H1 (cell line): ENCODE measurements around the gene ZNF263. TPM values are rescaled to one million over a fixed set of nuclear protein-coding genes. Genes with fewer than 3 reads are reported as not detected.

ENCODE experiments used
- CTCF ChIA-PET: fragments of 300-600 bp; sonication (Branson Sonifier 250); formaldehyde crosslinking; loops from one replicate; lab custom pipeline; 2021; ENCODE audit not compliant: partially characterized antibody; lab: Charles Lee
- POLR2A ChIA-PET: fragments of 300-600 bp; sonication (Branson Sonifier 250); formaldehyde crosslinking; loops from one replicate; lab custom pipeline; 2021; ENCODE audit warnings: inconsistent platforms; ENCODE audit not compliant: partially characterized antibody; lab: Charles Lee
- DNase-seq, 2 experiments: peaks; one replicate each; pipeline versions ENCODE4 v3.0.0 to v3.0.0-alpha.2; 2010 to 2022; ENCODE audit warnings: low spot score in 2 of 2, low read depth in 1 of 2, mixed read lengths in 1 of 2
- FAIRE-seq: peaks from 2 replicates; lab custom pipeline; 2011; peaks lifted over from hg19 to GRCh38; lab: Jason Lieb, UNC
- H2AFZ ChIP-seq: 2 replicates; pipeline ENCODE4 v1.8.1; 2012; ENCODE audit warnings: low read length, inconsistent platforms
- H2AK5ac ChIP-seq: 2 replicates; pipeline ENCODE4 v1.6.1; 2013; ENCODE audit warnings: low read depth, low read length
- H2BK120ac ChIP-seq: replicated peaks from 2 replicates; pipeline ENCODE3; 2013; ENCODE audit warnings: low read depth, low read length, inconsistent platforms
- H2BK12ac ChIP-seq: 2 replicates; pipeline ENCODE4 v1.6.1; 2013; ENCODE audit warnings: low read depth, low read length
- H2BK15ac ChIP-seq: 2 replicates; pipeline ENCODE4 v1.6.1; 2013; ENCODE audit warnings: low read length
- H2BK20ac ChIP-seq: 2 replicates; pipeline ENCODE4 v1.6.1; 2013; ENCODE audit warnings: low read length
- H2BK5ac ChIP-seq: 2 replicates; pipeline ENCODE4 v1.6.1; 2013; ENCODE audit warnings: low read depth, low read length
- H3K14ac ChIP-seq: 2 replicates; pipeline ENCODE4 v1.6.1; 2013; ENCODE audit warnings: inconsistent platforms; ENCODE audit not compliant: insufficient read length
- H3K18ac ChIP-seq: 2 replicates; pipeline ENCODE4 v1.6.1; 2013; ENCODE audit warnings: low read length; ENCODE audit errors: extremely low read depth
- H3K23ac ChIP-seq: 2 replicates; pipeline ENCODE4 v1.6.1; 2013; ENCODE audit warnings: inconsistent platforms; ENCODE audit not compliant: insufficient read length
- H3K23me2 ChIP-seq: 2 replicates; pipeline ENCODE4 v1.6.1; 2013; ENCODE audit warnings: low read depth, low read length
- H3K27ac ChIP-seq: 2 replicates; pipeline ENCODE4 v1.6.1; 2011; ENCODE audit warnings: low read depth, low read length, inconsistent platforms
- H3K27me3 ChIP-seq, 4 experiments: replicated peaks in 1 of 4; 1 replicate in 1 of 4; 2 replicates in 3 of 4; pipeline versions ENCODE4 v1.6.1 to v1.8.1; 2011 to 2013; ENCODE audit warnings: low read length in 3 of 4, mild to moderate bottlenecking in 3 of 4, inconsistent platforms in 2 of 4, mixed read lengths in 2 of 4, moderate library complexity in 1 of 4; ENCODE audit not compliant: control insufficient read depth in 3 of 4, insufficient read depth in 3 of 4; ENCODE audit errors: extremely low read depth in 1 of 4
- H3K36me3 ChIP-seq, 4 experiments: 2 replicates each; pipeline versions ENCODE4 v1.6.1 to v1.8.1; 2011 to 2013; ENCODE audit warnings: mild to moderate bottlenecking in 4 of 4, low read length in 3 of 4, moderate library complexity in 2 of 4, control low read depth in 1 of 4, inconsistent platforms in 1 of 4; ENCODE audit not compliant: insufficient read depth in 4 of 4, control insufficient read depth in 2 of 4
- H3K4ac ChIP-seq: replicated peaks from 2 replicates; pipeline ENCODE3; 2013; ENCODE audit warnings: low read length, low read depth, mixed read lengths, inconsistent platforms; ENCODE audit not compliant: insufficient read length
- H3K4me1 ChIP-seq, 4 experiments: replicated peaks in 1 of 4; 1 replicate in 1 of 4; 2 replicates in 3 of 4; pipeline versions ENCODE4 v1.6.1 to v1.8.1; 2011 to 2013; ENCODE audit warnings: low read length in 3 of 4, inconsistent platforms in 2 of 4, mixed read lengths in 1 of 4; ENCODE audit not compliant: insufficient read depth in 4 of 4, control insufficient read depth in 3 of 4
- H3K4me2 ChIP-seq, 2 experiments: 2 replicates each; pipeline versions ENCODE4 v1.6.1 to v1.8.1; 2011 to 2013; ENCODE audit warnings: low read depth in 2 of 2, low read length in 2 of 2, control low read depth in 1 of 2, inconsistent platforms in 1 of 2, mild to moderate bottlenecking in 1 of 2; ENCODE audit not compliant: insufficient read depth in 1 of 2
- H3K4me3 ChIP-seq, 4 experiments: fragments of 200-600, 300-600 bp in 1 of 4; sonication (generic), shearing (Covaris generic), sonication (Bioruptor Twin) in 1 of 4; 2 replicates each; pipeline versions ENCODE4 v1.5.1 to v1.8.1; 2011 to 2016; ENCODE audit warnings: low read length in 4 of 4, low read depth in 3 of 4, control low read depth in 2 of 4, inconsistent platforms in 2 of 4, mild to moderate bottlenecking in 2 of 4, mixed read lengths in 1 of 4, moderate library complexity in 1 of 4; ENCODE audit not compliant: insufficient read depth in 2 of 4; ENCODE audit errors: extremely low read depth in 1 of 4
- H3K56ac ChIP-seq: replicated peaks from 2 replicates; pipeline ENCODE3; 2013; ENCODE audit warnings: low read depth, mild to moderate bottlenecking, mixed read lengths, low read length, inconsistent platforms; ENCODE audit not compliant: insufficient read length
- H3K79me1 ChIP-seq: 2 replicates; pipeline ENCODE4 v1.6.1; 2013; ENCODE audit warnings: low read depth, low read length, control low read depth
- H3K79me2 ChIP-seq, 2 experiments: 2 replicates each; pipeline versions ENCODE4 v1.6.1 to v1.8.1; 2012 to 2013; ENCODE audit warnings: low read length in 2 of 2, mild to moderate bottlenecking in 2 of 2, inconsistent platforms in 1 of 2; ENCODE audit not compliant: insufficient read depth in 2 of 2, control insufficient read depth in 1 of 2
- H3K9ac ChIP-seq, 4 experiments: replicated peaks in 1 of 4; 1 replicate in 1 of 4; 2 replicates in 3 of 4; pipeline versions ENCODE4 v1.6.1 to v1.8.1; 2011 to 2013; ENCODE audit warnings: low read depth in 3 of 4, low read length in 3 of 4, control low read depth in 2 of 4, mild to moderate bottlenecking in 2 of 4, moderate library complexity in 2 of 4, inconsistent platforms in 1 of 4; ENCODE audit errors: extremely low read depth in 1 of 4
- H3K9me3 ChIP-seq, 2 experiments: 2 replicates each; pipeline versions ENCODE4 v1.6.1 to v1.8.1; 2012 to 2013; ENCODE audit warnings: mild to moderate bottlenecking in 2 of 2, moderate library complexity in 2 of 2, control low read depth in 1 of 2, inconsistent platforms in 1 of 2, low read depth in 1 of 2, low read length in 1 of 2, mixed read lengths in 1 of 2; ENCODE audit not compliant: insufficient read depth in 2 of 2
- H4K20me1 ChIP-seq, 2 experiments: replicated peaks in 1 of 2; 2 replicates each; pipeline versions ENCODE3 to v1.8.1; 2011 to 2013; ENCODE audit warnings: inconsistent platforms in 2 of 2, low read length in 2 of 2, mild to moderate bottlenecking in 1 of 2; ENCODE audit not compliant: insufficient read depth in 2 of 2, control insufficient read depth in 1 of 2
- H4K5ac ChIP-seq: 2 replicates; pipeline ENCODE4 v1.6.1; 2013; ENCODE audit warnings: low read length, low read depth, mixed read lengths, inconsistent platforms; ENCODE audit not compliant: insufficient read length
- H4K8ac ChIP-seq: 2 replicates; pipeline ENCODE4 v1.8.0; 2013; ENCODE audit warnings: mild to moderate bottlenecking, moderate library complexity, low read length, inconsistent platforms; ENCODE audit not compliant: insufficient read depth; ENCODE audit errors: extremely low read depth
- H4K91ac ChIP-seq: replicated peaks from 2 replicates; pipeline ENCODE3; 2013; ENCODE audit warnings: low read length, mixed read lengths, inconsistent platforms; ENCODE audit not compliant: insufficient read length
- CBX8 ChIP-seq: fragments of 300-800, 300-1000 bp; sonication (generic); IDR thresholded peaks from 2 replicates; pipeline ENCODE4 v1.7.1; 2016; ENCODE audit warnings: low read depth, low read length, borderline replicate concordance
- CHD1 ChIP-seq: IDR thresholded peaks from 2 replicates; pipeline ENCODE4 v1.6.1; 2012; ENCODE audit warnings: low read depth, low read length, improper control_type of control experiment
- CTBP2 ChIP-seq: IDR thresholded peaks from 2 replicates; pipeline ENCODE4 v1.7.0; 2011; ENCODE audit warnings: borderline replicate concordance, mild to moderate bottlenecking, moderate library complexity, mixed read lengths, low read length; ENCODE audit not compliant: insufficient read depth, insufficient read length
- EP300 ChIP-seq, 2 experiments: IDR thresholded peaks; 1 replicate in 1 of 2; 2 replicates in 1 of 2; pipeline ENCODE4 v1.6.1; 2011 to 2012; ENCODE audit warnings: low read depth in 2 of 2, low read length in 2 of 2, mild to moderate bottlenecking in 2 of 2, borderline replicate concordance in 1 of 2, inconsistent platforms in 1 of 2, moderate library complexity in 1 of 2
- GTF2F1 ChIP-seq: IDR thresholded peaks from 2 replicates; pipeline ENCODE4 v1.6.1; 2012; ENCODE audit warnings: low read depth, low read length, improper control_type of control experiment, borderline replicate concordance
- HDAC2 ChIP-seq, 2 experiments: fragments of 300-600 bp in 1 of 2; sonication (generic) in 1 of 2; IDR thresholded peaks; 2 replicates each; pipeline ENCODE4 v1.6.1; 2011 to 2012; ENCODE audit warnings: low read depth in 2 of 2, low read length in 2 of 2, mild to moderate bottlenecking in 2 of 2, moderate library complexity in 2 of 2, borderline replicate concordance in 1 of 2, inconsistent platforms in 1 of 2
- HDAC6 ChIP-seq: IDR thresholded peaks from one replicate; pipeline ENCODE4 v1.7.1; 2012; ENCODE audit warnings: low read depth, mild to moderate bottlenecking, inconsistent platforms, low read length, moderate library complexity
- KDM1A ChIP-seq: fragments of 200-600, 300-600 bp; sonication (generic); IDR thresholded peaks from 2 replicates; pipeline ENCODE4 v1.7.1; 2016; ENCODE audit warnings: mild to moderate bottlenecking, low read length, borderline replicate concordance
- KDM4A ChIP-seq: IDR thresholded peaks from one replicate; pipeline ENCODE4 v1.7.1; 2012; ENCODE audit warnings: low read depth, mild to moderate bottlenecking, moderate library complexity, low read length, inconsistent platforms; ENCODE audit not compliant: severe bottlenecking
- MAX ChIP-seq: IDR thresholded peaks from 2 replicates; pipeline ENCODE4 v1.6.1; 2012; ENCODE audit warnings: inconsistent platforms
- POLR2AphosphoS5 ChIP-seq: IDR thresholded peaks from 2 replicates; pipeline ENCODE4 v1.6.1; 2011; ENCODE audit warnings: low read depth, low read length
- SIN3A ChIP-seq, 2 experiments: IDR thresholded peaks in 1 of 2; conservative IDR thresholded peaks in 1 of 2; 2 replicates each; pipeline ENCODE4 v1.6.1; 2011 to 2012; ENCODE audit warnings: low read length in 2 of 2, improper control_type of control experiment in 1 of 2, low read depth in 1 of 2, mild to moderate bottlenecking in 1 of 2
- YY1 ChIP-seq: IDR thresholded peaks from 2 replicates; pipeline ENCODE4 v1.6.1; 2011; ENCODE audit warnings: low read depth, mild to moderate bottlenecking, low read length
- WGBS, 2 experiments: shearing (Covaris generic) in 1 of 2; methylation state at CpG; one replicate each; pipeline versions ENCODE4 v1.1.6 to v1.1.7; 2013 to 2015; ENCODE audit warnings: low lambda C conversion rate in 2 of 2, mixed read lengths in 2 of 2, inconsistent platforms in 1 of 2, low coverage in 1 of 2, missing lambda C conversion rate in 1 of 2; ENCODE audit not compliant: insufficient replicate concordance in 2 of 2, insufficient coverage in 1 of 2, insufficient read length in 1 of 2; ENCODE audit errors: extremely low coverage in 1 of 2, missing lambda C conversion rate in 1 of 2; 5-methylcytosine and 5-hydroxymethylcytosine counted together
- polyA plus RNA-seq, 7 experiments: library from polyadenylated mRNA; depleted of rRNA in 3 of 7; stranded (reverse) in 5 of 7; unstranded in 2 of 7; fragments of >200 nt in 5 of 7; fragments of 200-250 nt in 2 of 7; gene quantifications; 1 replicate in 5 of 7; 2 replicates in 1 of 7; 4 replicates in 1 of 7; pipeline versions ENCODE4 v1.2.1 to v1.2.3, GENCODE V29; 2011 to 2013; ENCODE audit warnings: missing spikeins in 2 of 7, mixed read lengths in 2 of 7
- total RNA-seq: library from RNA; stranded (reverse); fragmentation: NEBNext Ultra II Directional; extraction: Animal tissue kit (Norgen Biotek cat#: 25700); gene quantifications from 2 replicates; pipeline ENCODE4 v1.2.1, GENCODE V29; 2021

ZNF263 gene
- total and polyA plus RNA-seq, 2 of the 8 experiments (the other 6 are each of a cell fraction or from before 2014, with no cell fraction given) = 9.2 to 26.7 TPM

- Histone ChIP-seq H4K8ac (no peak overlapping the region), H3K79me1 (no peaks in the 10 kb centered on the region), H3K56ac (no peak overlapping the region), H3K9me3 (peaks cover 0 to 3% of the 10 kb centered on the region in 2 experiments; a peak in 1 of 4 replicates), H4K5ac (no peak overlapping the region), H3K23me2 (no peaks in the 10 kb centered on the region; the same call in 1 of the 2 replicates), H3K36me3 (no peaks in the 10 kb centered on the region), H3K79me2 (no peaks in the 10 kb centered on the region), H3K4me1 (no peaks in the 10 kb centered on the region), H3K18ac (no peak overlapping the region), H3K4me2 (no peak overlapping the region), H2BK15ac (no peak overlapping the region), H2AFZ (no peak overlapping the region), H3K4ac (no peak overlapping the region), H2BK20ac (no peak overlapping the region), H3K4me3 (no peak overlapping the region), H3K23ac (no peak overlapping the region), H4K91ac (no peak overlapping the region), H2BK120ac (no peak overlapping the region), H3K27ac (no peak overlapping the region), H3K27me3 (no peaks in the 10 kb centered on the region; a peak in 1 of 7 replicates), H2BK12ac (no peak overlapping the region), H2BK5ac (no peak overlapping the region), H3K14ac (no peak overlapping the region), H3K9ac (no peak overlapping the region), H2AK5ac (no peak overlapping the region), H4K20me1 (no peaks in the 10 kb centered on the region)
- CTCF ChIA-PET = interaction anchor here (0.6 to 2.5 kb wide), 3 partner anchors 9 to 204 kb away, joined by 3 to 24 read pairs (median 4); no protein-coding TSS in a partner anchor
- FAIRE-seq (no peak), DNase-seq (no peak)
- POLR2A ChIA-PET = interaction anchor here (0.6 to 1.7 kb wide), 3 partner anchors 9 to 133 kb away, joined by 5 to 6 read pairs (median 5); no protein-coding TSS in a partner anchor
- WGBS, 2 experiments = 85% methylated on average over 5 of the region's 5 CpGs; no CpG with 5 or more reads in 1 of the 2 experiments
- TF ChIP-seq CBX8 = no peak
- no peak for TF ChIP-seq POLR2AphosphoS5
- TF ChIP-seq KDM4A = no peak
- TF ChIP-seq CHD1 = no peak
- no peak for TF ChIP-seq EP300 (IDR thresholded peaks at IDR 0.05; ENCODE audit: borderline replicate concordance in 1 of 2, low read depth in 2 of 2, low read length in 2 of 2)
- TF ChIP-seq HDAC2 (IDR thresholded peaks at IDR 0.05; ENCODE audit: borderline replicate concordance in 1 of 2, low read depth in 2 of 2, low read length in 2 of 2) = no peak
- no peak for TF ChIP-seq MAX
- TF ChIP-seq YY1 = no peak
- TF ChIP-seq KDM1A = no peak
- no peak for TF ChIP-seq SIN3A (conservative IDR thresholded peaks at IDR 0.05 in 1 of 2, IDR thresholded peaks at IDR 0.05 in 1 of 2; ENCODE audit: low read depth in 1 of 2, low read length in 2 of 2)
- TF ChIP-seq HDAC6 = no peak
- TF ChIP-seq CTBP2 = no peak
- no peak for TF ChIP-seq GTF2F1
These were observed 6.6 kb upstream of the ZNF263 start for GRCh38 chr16:3276679-3277078.
